Neuronal stem cell (in vitro differentiated cells): Measurements from ENCODE around the gene MAGT1.

Experiments used
- DNase-seq: peaks from one replicate; pipeline ENCODE4 v3.0.0-alpha.2; 2013; ENCODE audit warnings: low spot score
- H2AFZ ChIP-seq: one replicate; pipeline ENCODE4 v1.6.1; 2013; ENCODE audit warnings: mild to moderate bottlenecking, low read length, inconsistent platforms
- H2AK5ac ChIP-seq: 2 replicates; pipeline ENCODE4 v1.6.1; 2013; ENCODE audit warnings: low read depth, mild to moderate bottlenecking, inconsistent platforms, low read length, moderate library complexity, mixed read lengths
- H2BK120ac ChIP-seq: 2 replicates; pipeline ENCODE4 v1.6.1; 2013; ENCODE audit warnings: low read depth, mild to moderate bottlenecking, inconsistent platforms, low read length, moderate library complexity, mixed read lengths
- H2BK12ac ChIP-seq: one replicate; pipeline ENCODE4 v1.6.1; 2013; ENCODE audit warnings: low read length, inconsistent platforms
- H2BK15ac ChIP-seq: 2 replicates; pipeline ENCODE4 v1.6.1; 2013; ENCODE audit warnings: mild to moderate bottlenecking, low read length, inconsistent platforms, mixed read lengths
- H2BK5ac ChIP-seq: one replicate; pipeline ENCODE4 v1.6.1; 2013; ENCODE audit warnings: inconsistent platforms, mild to moderate bottlenecking, low read length, moderate library complexity
- H3K14ac ChIP-seq: one replicate; pipeline ENCODE4 v1.6.1; 2013; ENCODE audit warnings: low read length, inconsistent platforms
- H3K18ac ChIP-seq: 2 replicates; pipeline ENCODE4 v1.6.1; 2013; ENCODE audit warnings: low read length, inconsistent platforms
- H3K23ac ChIP-seq: 2 replicates; pipeline ENCODE4 v1.6.1; 2013; ENCODE audit warnings: low read depth, mild to moderate bottlenecking, mixed read lengths, low read length, inconsistent platforms; ENCODE audit not compliant: poor library complexity
- H3K27ac ChIP-seq: replicated peaks from 3 replicates; pipeline ENCODE4 v1.5.1; 2013; ENCODE audit warnings: low read length, inconsistent platforms
- H3K27me3 ChIP-seq, 3 experiments: 2 replicates each; pipeline ENCODE4 v1.6.1; 2013; ENCODE audit warnings: low read length in 3 of 3, mild to moderate bottlenecking in 2 of 3, inconsistent platforms in 1 of 3, low read depth in 1 of 3, mixed read lengths in 1 of 3, moderate library complexity in 1 of 3; ENCODE audit not compliant: control insufficient read depth in 3 of 3, insufficient read depth in 3 of 3
- H3K36me3 ChIP-seq, 2 donors: replicated peaks in 1 of 2; 2 replicates each; pipeline ENCODE4 v1.6.1; 2013; ENCODE audit warnings: low read length in 2 of 2; ENCODE audit not compliant: control insufficient read depth in 2 of 2, insufficient read depth in 2 of 2
- H3K4ac ChIP-seq: 2 replicates; pipeline ENCODE4 v1.6.1; 2013; ENCODE audit warnings: inconsistent platforms, mild to moderate bottlenecking, low read length, moderate library complexity
- H3K4me1 ChIP-seq, 2 donors: 1 replicate in 1 of 2; 2 replicates in 1 of 2; pipeline ENCODE4 v1.6.1; 2013; ENCODE audit warnings: low read length in 2 of 2, low read depth in 1 of 2; ENCODE audit not compliant: control insufficient read depth in 2 of 2, insufficient read depth in 1 of 2
- H3K4me2 ChIP-seq: one replicate; pipeline ENCODE4 v1.6.1; 2013; ENCODE audit warnings: mild to moderate bottlenecking, low read length, inconsistent platforms; ENCODE audit not compliant: insufficient read depth, poor library complexity, severe bottlenecking
- H3K4me3 ChIP-seq, 2 donors: 2 replicates each; pipeline ENCODE4 v1.5.1; 2013; ENCODE audit warnings: low read length in 2 of 2, mild to moderate bottlenecking in 2 of 2, inconsistent platforms in 1 of 2, moderate library complexity in 1 of 2
- H3K79me1 ChIP-seq: one replicate; pipeline ENCODE4 v1.6.1; 2013; ENCODE audit warnings: low read depth, mild to moderate bottlenecking, inconsistent platforms, low read length, moderate library complexity
- H3K9ac ChIP-seq: one replicate; pipeline ENCODE4 v1.6.1; 2013; ENCODE audit warnings: mild to moderate bottlenecking, low read depth, low read length, inconsistent platforms; ENCODE audit not compliant: poor library complexity
- H3K9me3 ChIP-seq, 2 donors: replicated peaks in 1 of 2; 2 replicates each; pipeline versions ENCODE3 to v1.6.1; 2013; ENCODE audit warnings: low read length in 2 of 2, mild to moderate bottlenecking in 2 of 2, inconsistent platforms in 1 of 2, low read depth in 1 of 2, mixed read lengths in 1 of 2, moderate library complexity in 1 of 2; ENCODE audit not compliant: control insufficient read depth in 2 of 2, insufficient read depth in 1 of 2
- H4K8ac ChIP-seq: one replicate; pipeline ENCODE4 v1.6.1; 2013; ENCODE audit warnings: low read depth, mild to moderate bottlenecking, inconsistent platforms, low read length, moderate library complexity
- H4K91ac ChIP-seq: one replicate; pipeline ENCODE4 v1.6.1; 2013; ENCODE audit warnings: low read length, low read depth, mild to moderate bottlenecking, inconsistent platforms; ENCODE audit not compliant: poor library complexity
- WGBS, 2 donors: extraction: QIAGEN DNeasy Blood & Tissue Kit; methylation state at CpG; one replicate each; pipeline ENCODE4 v1.1.7; 2013; ENCODE audit warnings: missing lambda C conversion rate in 2 of 2, mixed read lengths in 1 of 2; ENCODE audit not compliant: insufficient read length in 2 of 2, insufficient replicate concordance in 1 of 2; ENCODE audit errors: extremely low coverage in 2 of 2; 5-methylcytosine and 5-hydroxymethylcytosine counted together

Gene MAGT1

DNA sequence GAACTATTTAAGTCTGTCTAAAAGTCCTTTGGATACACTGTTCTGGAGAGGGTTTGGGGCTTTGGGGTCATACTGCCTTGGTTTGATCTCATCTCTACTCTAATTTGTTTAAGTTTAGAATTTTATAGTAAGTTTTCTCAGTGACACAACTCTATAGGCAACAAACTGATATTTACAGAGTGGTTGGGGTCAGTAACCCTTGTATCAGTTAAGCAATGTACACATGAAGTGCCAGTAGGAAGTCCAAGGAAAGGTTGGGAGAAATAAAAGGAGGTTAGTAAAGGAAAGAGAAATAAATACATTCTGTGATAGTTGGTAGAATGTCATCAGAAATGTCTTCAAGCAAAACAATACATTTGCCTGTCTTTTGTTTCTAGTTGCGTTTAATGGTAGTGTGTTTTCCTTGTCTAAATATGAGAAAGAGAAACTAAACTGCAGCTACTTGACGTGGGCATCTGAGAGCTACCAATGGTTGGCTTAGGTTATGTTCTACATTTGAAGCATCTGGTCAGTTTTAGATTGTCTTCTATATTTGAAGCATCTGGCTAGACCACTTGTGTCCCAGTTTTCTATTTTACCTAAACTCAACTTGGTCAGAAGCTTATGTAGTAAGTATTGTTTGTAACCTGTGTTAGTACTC is 22.2 kb upstream of the MAGT1 start:
- DNase-seq: no peak
- Histone ChIP-seq H3K14ac (no peak overlapping the region), H2BK15ac (no peak overlapping the region), H3K27ac (no peak overlapping the region), H3K79me1 (no peaks in the 10 kb centered on the region), H3K4me1 (no peaks in the 10 kb centered on the region), H3K4ac (no peak overlapping the region), H3K9me3 (peaks cover 0 to 3% of the 10 kb centered on the region in 2 donors), H3K36me3 (no peaks in the 10 kb centered on the region), H4K8ac (no peak overlapping the region), H3K27me3 (no peaks in the 10 kb centered on the region), H2BK12ac (no peak overlapping the region), H3K4me3 (no peak overlapping the region), H3K4me2 (no peak overlapping the region), H3K23ac (no peak overlapping the region), H2BK120ac (no peak overlapping the region), H4K91ac (no peak overlapping the region), H2BK5ac (no peak overlapping the region), H2AFZ (no peak overlapping the region), H3K9ac (no peak overlapping the region), H2AK5ac (no peak overlapping the region), H3K18ac (no peak overlapping the region)
- no CpG with 5 or more reads among the region's 2 CpGs for WGBS, 2 donors

DNA sequence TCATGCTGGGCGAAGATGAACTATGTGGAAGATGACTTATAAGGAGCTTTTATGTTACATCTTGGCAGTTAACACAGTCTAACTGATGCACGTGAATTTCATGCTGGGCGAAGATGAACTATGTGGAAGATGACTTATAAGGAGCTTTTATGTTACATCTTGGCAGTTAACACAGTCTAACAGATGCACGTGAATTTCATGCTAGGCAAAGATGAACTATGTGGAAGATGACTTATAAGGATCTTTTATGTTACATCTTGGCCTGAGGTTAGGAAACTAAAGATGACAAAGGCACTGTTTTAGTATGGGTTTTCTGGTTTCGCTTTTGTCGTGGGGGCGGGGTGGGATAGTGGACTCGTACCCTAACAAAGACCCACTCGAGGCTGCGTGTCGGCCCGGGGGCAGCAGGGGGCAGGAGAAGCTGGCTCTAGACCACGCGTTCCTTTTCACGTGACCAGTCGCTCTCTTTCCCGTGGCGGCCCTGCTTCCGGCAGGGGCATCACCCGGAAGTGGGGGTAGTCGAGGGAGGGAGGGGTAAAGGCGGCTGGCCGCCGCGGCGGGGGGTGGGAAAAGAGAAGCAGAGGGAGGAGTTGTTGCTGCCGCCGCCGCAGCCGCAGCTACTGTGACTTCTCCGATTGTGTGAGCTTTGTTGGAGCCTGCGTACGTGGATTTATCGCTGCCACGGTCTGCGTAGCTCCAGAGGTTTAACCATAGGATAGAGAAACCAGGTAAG is 15.0 kb upstream of the MAGT1 start, which contains the start of gene ATP7A:
Gene ATP7A (plus strand): TSS at position 586 of the 733 bp plus-strand sequence. CDS start 60,949 bp downstream, outside the sequence.
- Histone ChIP-seq H3K36me3 (peaks cover 0 to 6% of the 10 kb centered on the region in 2 donors), H3K79me1 (no peaks in the 10 kb centered on the region), H3K9ac (no peak within 1 kb of the TSS), H4K91ac (no peak within 1 kb of the TSS), H2BK12ac (no peak within 1 kb of the TSS), H3K27me3 (no peaks in the 10 kb centered on the region), H3K4ac (no peak within 1 kb of the TSS), H3K27ac (no peak within 1 kb of the TSS), H3K4me2 (peak within 1 kb of the TSS; percentile 38), H2BK15ac (no peak within 1 kb of the TSS), H2AFZ (peak within 1 kb of the TSS; percentile 79), H3K9me3 (no peaks in the 10 kb centered on the region), H3K23ac (no peak within 1 kb of the TSS), H4K8ac (no peak within 1 kb of the TSS), H2BK120ac (no peak within 1 kb of the TSS), H3K4me3 (peak within 1 kb of the TSS; percentile 55 to 88), H3K4me1 (no peaks in the 10 kb centered on the region), H2AK5ac (no peak within 1 kb of the TSS), H3K18ac (no peak within 1 kb of the TSS), H2BK5ac (no peak within 1 kb of the TSS), H3K14ac (no peak within 1 kb of the TSS)
- no CpG with 5 or more reads among the region's 36 CpGs for WGBS, 2 donors
- DNase-seq: peak; percentile 58

DNA sequence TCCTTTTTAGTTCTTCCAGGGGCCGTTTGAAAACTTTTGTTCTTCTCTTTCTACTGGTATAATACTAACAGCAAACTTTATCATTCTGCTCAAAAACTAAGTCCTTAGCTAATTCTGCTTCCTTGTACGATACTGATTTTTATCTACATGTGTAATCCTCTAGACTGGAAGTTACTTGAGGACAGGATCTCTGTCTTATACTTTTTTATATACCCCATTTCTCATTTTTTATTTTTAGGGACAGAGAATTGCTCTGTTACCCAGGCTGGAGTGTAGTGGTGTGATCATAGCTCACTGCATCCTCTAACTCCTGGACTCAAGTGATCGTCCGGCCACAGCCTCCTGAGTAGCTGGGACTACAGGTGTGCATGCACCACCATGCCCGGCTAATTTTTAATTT is 6.3 kb upstream of the MAGT1 start:
- H2AK5ac ChIP-seq: no peak overlapping the region

DNA sequence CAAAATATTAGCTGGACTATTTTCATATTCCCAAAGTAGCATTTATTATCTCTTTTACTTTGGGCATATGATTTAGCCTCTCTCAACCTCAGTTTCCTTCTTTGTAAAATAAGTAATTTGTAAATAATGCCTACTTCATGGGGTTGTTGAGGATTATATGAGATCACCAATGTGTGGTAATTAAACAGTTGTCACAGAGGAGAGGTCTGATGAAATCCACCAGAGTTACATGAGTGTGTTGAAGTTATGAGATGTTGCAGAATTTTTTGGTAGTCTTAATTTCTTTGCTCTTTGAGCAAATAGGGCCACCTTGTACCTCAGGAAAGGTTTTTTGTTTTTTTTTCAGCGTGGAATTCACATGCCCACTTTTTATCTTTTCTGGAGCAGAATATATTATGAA is 5.5 kb upstream of the MAGT1 start:
- WGBS, 2 donors: no CpG with 5 or more reads among the region's 1 CpG

More for the DNA sequence above, 6.3 kb upstream of the MAGT1 start:
- H2AFZ ChIP-seq: no peak overlapping the region
- no peak overlapping the region for H3K4me2 ChIP-seq
- H3K14ac ChIP-seq: no peak overlapping the region
- H3K4me3 ChIP-seq: no peak overlapping the region
- no peak overlapping the region for H3K18ac ChIP-seq
- no peak overlapping the region for H3K9ac ChIP-seq
- no peak for DNase-seq
- H4K8ac ChIP-seq: no peak overlapping the region
- no peak overlapping the region for H2BK15ac ChIP-seq
- no CpG with 5 or more reads among the region's 5 CpGs for WGBS, 2 donors
- no peaks in the 10 kb centered on the region for H3K4me1 ChIP-seq
- H3K23ac ChIP-seq: no peak overlapping the region
- H4K91ac ChIP-seq: no peak overlapping the region
- no peak overlapping the region for H3K4ac ChIP-seq
- no peak overlapping the region for H3K27ac ChIP-seq
- peaks cover 0 to 2% of the 10 kb centered on the region in 2 donors for H3K9me3 ChIP-seq
- no peak overlapping the region for H2BK120ac ChIP-seq
- H2BK5ac ChIP-seq: no peak overlapping the region
- H3K79me1 ChIP-seq: no peaks in the 10 kb centered on the region
- H3K36me3 ChIP-seq: peaks cover 0 to 38% of the 10 kb centered on the region in 2 donors
- no peaks in the 10 kb centered on the region for H3K27me3 ChIP-seq
- no peak overlapping the region for H2BK12ac ChIP-seq

More for the DNA sequence above, 5.5 kb upstream of the MAGT1 start:
- no peak overlapping the region for H3K9ac ChIP-seq
- peak overlapping the region in 1 of 2 donors; percentile 52 for H3K4me3 ChIP-seq
- H3K18ac ChIP-seq: no peak overlapping the region
- no peak for DNase-seq
- no peaks in the 10 kb centered on the region for H3K4me1 ChIP-seq
- no peak overlapping the region for H3K14ac ChIP-seq
- no peak overlapping the region for H2BK5ac ChIP-seq
- no peak overlapping the region for H2AFZ ChIP-seq
- H3K9me3 ChIP-seq: peaks cover 0 to 2% of the 10 kb centered on the region in 2 donors
- no peak overlapping the region for H2BK120ac ChIP-seq
- H3K79me1 ChIP-seq: no peaks in the 10 kb centered on the region
- H3K27ac ChIP-seq: no peak overlapping the region
- no peak overlapping the region for H2BK12ac ChIP-seq
- no peak overlapping the region for H4K8ac ChIP-seq
- H3K36me3 ChIP-seq: peaks cover 0 to 36% of the 10 kb centered on the region in 2 donors
- no peaks in the 10 kb centered on the region for H3K27me3 ChIP-seq
- H4K91ac ChIP-seq: no peak overlapping the region
- no peak overlapping the region for H3K4me2 ChIP-seq
- H3K23ac ChIP-seq: no peak overlapping the region
- no peak overlapping the region for H2BK15ac ChIP-seq
- no peak overlapping the region for H2AK5ac ChIP-seq
- H3K4ac ChIP-seq: no peak overlapping the region
